Astrocyte (in vitro differentiated cells and primary cell): ENCODE results near the gene DNAH3. TPM values are rescaled to one million over a fixed set of nuclear protein-coding genes. Genes with fewer than 3 reads are reported as not detected.
"Not testable (repeated sequence)": the region's sequence is repeated elsewhere in the genome, so short reads cannot be mapped to it uniquely, and the experiment has no call there.

Experiments
- DNase-seq: peaks from one replicate; pipeline ENCODE4 v3.0.0-alpha.2; 2010; ENCODE audit warnings: low read depth
- FAIRE-seq: peaks from 2 replicates; lab custom pipeline; 2011; peaks lifted over from hg19 to GRCh38; lab: Jason Lieb, UNC
- H2AFZ ChIP-seq: 2 replicates; pipeline ENCODE4 v1.6.0; 2012; ENCODE audit warnings: low read depth, low read length, inconsistent platforms
- H3K27ac ChIP-seq: 2 replicates; pipeline ENCODE4 v1.5.1; 2011; ENCODE audit warnings: low read depth, low read length, inconsistent platforms
- H3K27me3 ChIP-seq: 2 replicates; pipeline ENCODE4 v1.6.0; 2011; ENCODE audit warnings: low read length, inconsistent platforms; ENCODE audit not compliant: insufficient read depth
- H3K36me3 ChIP-seq: 2 replicates; pipeline ENCODE4 v1.5.1; 2011; ENCODE audit warnings: low read length, inconsistent platforms; ENCODE audit not compliant: insufficient read depth
- H3K4me1 ChIP-seq: 2 replicates; pipeline ENCODE4 v1.5.1; 2011; ENCODE audit warnings: low read length, inconsistent platforms; ENCODE audit not compliant: insufficient read depth
- H3K4me2 ChIP-seq: 2 replicates; pipeline ENCODE4 v1.6.0; 2012; ENCODE audit warnings: low read length, inconsistent platforms
- H3K4me3 ChIP-seq: 2 replicates; pipeline ENCODE4 v1.5.1; 2011; ENCODE audit warnings: low read depth, mild to moderate bottlenecking, low read length, inconsistent platforms; ENCODE audit not compliant: insufficient read depth
- H3K79me2 ChIP-seq: 2 replicates; pipeline ENCODE4 v1.6.0; 2012; ENCODE audit warnings: mild to moderate bottlenecking, low read length, inconsistent platforms; ENCODE audit not compliant: insufficient read depth
- H3K9ac ChIP-seq: 2 replicates; pipeline ENCODE4 v1.6.0; 2012; ENCODE audit warnings: mild to moderate bottlenecking, low read length, inconsistent platforms
- H3K9me3 ChIP-seq: 2 replicates; pipeline ENCODE4 v1.5.1; 2012; ENCODE audit warnings: low read depth, mild to moderate bottlenecking, low read length, inconsistent platforms; ENCODE audit not compliant: insufficient read depth
- H4K20me1 ChIP-seq: 2 replicates; pipeline ENCODE4 v1.6.0; 2012; ENCODE audit warnings: low read length, inconsistent platforms; ENCODE audit not compliant: insufficient read depth
- H3K27ac Mint-ChIP-seq: one replicate; pipeline ENCODE4 v1.8.0; 2021; ENCODE audit warnings: mild to moderate bottlenecking, mixed read lengths; ENCODE audit not compliant: unreplicated experiment
- H3K27me3 Mint-ChIP-seq: one replicate; pipeline ENCODE4 v1.8.0; 2021; ENCODE audit warnings: low read depth, mixed read lengths; ENCODE audit not compliant: unreplicated experiment
- H3K36me3 Mint-ChIP-seq: one replicate; pipeline ENCODE4 v1.8.0; 2021; ENCODE audit warnings: low read depth, mixed read lengths; ENCODE audit not compliant: unreplicated experiment
- H3K4me1 Mint-ChIP-seq: one replicate; pipeline ENCODE4 v1.8.0; 2021; ENCODE audit warnings: low read depth, mixed read lengths; ENCODE audit not compliant: unreplicated experiment
- H3K4me3 Mint-ChIP-seq: one replicate; pipeline ENCODE4 v1.8.0; 2021; ENCODE audit warnings: mild to moderate bottlenecking, moderate library complexity, mixed read lengths; ENCODE audit not compliant: unreplicated experiment
- H3K9me3 Mint-ChIP-seq: one replicate; pipeline ENCODE4 v1.8.0; 2021; ENCODE audit warnings: mild to moderate bottlenecking, mixed read lengths; ENCODE audit not compliant: unreplicated experiment
- EZH2 ChIP-seq: IDR thresholded peaks from 2 replicates; pipeline ENCODE4 v1.6.1; 2012; ENCODE audit warnings: mild to moderate bottlenecking, low read length, inconsistent platforms; ENCODE audit not compliant: insufficient read depth
- total RNA-seq: library from RNA; stranded (reverse); gene quantifications from 2 replicates; pipeline ENCODE4 v1.2.1, GENCODE V29; 2021
- TF ChIP-seq, protein P1 (sequence below): IDR thresholded peaks from 2 replicates; pipeline ENCODE4 v1.5.1; 2011; ENCODE audit warnings: low read depth, mild to moderate bottlenecking, inconsistent platforms, low read length, moderate library complexity; ENCODE audit not compliant: insufficient read depth

DNAH3 gene
- total RNA-seq, 1 donor from 2014 or later: not detected

DNA sequence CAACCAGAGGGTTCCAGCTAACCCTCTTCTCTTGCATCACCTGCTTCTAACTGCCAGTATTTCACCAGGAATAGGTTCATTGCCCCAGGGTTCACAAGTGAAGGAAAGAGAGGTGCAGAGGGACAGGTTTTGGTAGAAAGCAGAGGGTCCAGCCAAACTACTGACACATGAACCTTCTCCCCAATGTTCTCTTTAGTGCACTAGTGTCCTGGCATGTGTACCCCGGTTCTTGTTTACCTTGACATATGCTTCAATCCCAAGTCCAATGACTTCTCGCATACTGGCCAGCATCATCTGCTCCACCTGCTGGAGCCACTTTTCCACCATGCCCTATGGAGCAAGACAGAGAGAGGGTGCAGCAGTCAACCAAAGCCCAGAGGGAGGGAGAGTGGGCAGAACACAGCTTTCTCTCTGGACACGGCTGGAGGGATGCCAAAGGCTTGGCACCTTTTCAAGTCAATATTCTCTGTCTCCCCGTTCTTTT, 90.6 kb downstream of the DNAH3 start:
- H3K4me1 ChIP-seq: no peaks in the 10 kb centered on the region
- Mint-ChIP-seq H3K27me3 (peaks cover 6% of the 10 kb centered on the region), H3K4me1 (no peaks in the 10 kb centered on the region), H3K9me3 (no peaks in the 10 kb centered on the region), H3K27ac (no peak overlapping the region), H3K4me3 (no peak overlapping the region), H3K36me3 (no peaks in the 10 kb centered on the region)
- no peaks in the 10 kb centered on the region for H3K9me3 ChIP-seq
- H3K4me2 ChIP-seq: no peak overlapping the region
- no peak overlapping the region for H3K27ac ChIP-seq
- FAIRE-seq (no peak), DNase-seq (no peak)
- H3K79me2 ChIP-seq: no peaks in the 10 kb centered on the region
- peaks cover 5% of the 10 kb centered on the region for H3K27me3 ChIP-seq
- no peaks in the 10 kb centered on the region for H4K20me1 ChIP-seq
- H2AFZ ChIP-seq: no peak overlapping the region
- no peaks in the 10 kb centered on the region for H3K36me3 ChIP-seq
- no peak overlapping the region for H3K4me3 ChIP-seq
- no peak overlapping the region for H3K9ac ChIP-seq
- TF ChIP-seq EZH2: no peak
- TF ChIP-seq, protein P1, sequence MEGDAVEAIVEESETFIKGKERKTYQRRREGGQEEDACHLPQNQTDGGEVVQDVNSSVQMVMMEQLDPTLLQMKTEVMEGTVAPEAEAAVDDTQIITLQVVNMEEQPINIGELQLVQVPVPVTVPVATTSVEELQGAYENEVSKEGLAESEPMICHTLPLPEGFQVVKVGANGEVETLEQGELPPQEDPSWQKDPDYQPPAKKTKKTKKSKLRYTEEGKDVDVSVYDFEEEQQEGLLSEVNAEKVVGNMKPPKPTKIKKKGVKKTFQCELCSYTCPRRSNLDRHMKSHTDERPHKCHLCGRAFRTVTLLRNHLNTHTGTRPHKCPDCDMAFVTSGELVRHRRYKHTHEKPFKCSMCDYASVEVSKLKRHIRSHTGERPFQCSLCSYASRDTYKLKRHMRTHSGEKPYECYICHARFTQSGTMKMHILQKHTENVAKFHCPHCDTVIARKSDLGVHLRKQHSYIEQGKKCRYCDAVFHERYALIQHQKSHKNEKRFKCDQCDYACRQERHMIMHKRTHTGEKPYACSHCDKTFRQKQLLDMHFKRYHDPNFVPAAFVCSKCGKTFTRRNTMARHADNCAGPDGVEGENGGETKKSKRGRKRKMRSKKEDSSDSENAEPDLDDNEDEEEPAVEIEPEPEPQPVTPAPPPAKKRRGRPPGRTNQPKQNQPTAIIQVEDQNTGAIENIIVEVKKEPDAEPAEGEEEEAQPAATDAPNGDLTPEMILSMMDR: no peak

DNA sequence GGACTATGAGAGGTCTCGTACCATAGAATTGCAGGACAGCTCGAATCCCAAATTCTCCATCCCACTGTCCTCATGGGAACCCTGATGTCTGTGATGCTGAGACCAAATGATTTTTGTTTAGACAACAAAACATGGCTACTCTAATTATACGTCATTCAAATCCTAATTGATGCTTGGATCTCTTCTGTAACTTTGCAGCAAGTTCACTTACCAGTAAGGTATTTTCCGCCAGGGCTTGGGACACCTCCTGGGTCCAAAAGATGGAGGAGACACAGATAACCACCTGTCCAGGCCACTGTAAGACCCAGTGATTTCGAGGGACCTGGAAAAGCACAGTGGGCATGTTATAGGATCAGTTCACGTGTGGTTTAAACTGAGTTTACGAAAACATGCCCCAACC, 92.8 kb downstream of the DNAH3 start:
- DNase-seq (no peak), FAIRE-seq (no peak)
- H3K36me3 Mint-ChIP-seq: no peaks in the 10 kb centered on the region
- Histone ChIP-seq H3K9ac (no peak overlapping the region), H3K4me3 (no peak overlapping the region), H3K4me1 (no peaks in the 10 kb centered on the region), H3K79me2 (no peaks in the 10 kb centered on the region), H3K27me3 (peaks cover 5% of the 10 kb centered on the region), H3K4me2 (no peak overlapping the region), H3K27ac (no peak overlapping the region), H3K36me3 (no peaks in the 10 kb centered on the region), H2AFZ (no peak overlapping the region), H4K20me1 (no peaks in the 10 kb centered on the region), H3K9me3 (no peaks in the 10 kb centered on the region)
- H3K27me3 Mint-ChIP-seq: peaks cover 15% of the 10 kb centered on the region
- H3K27ac Mint-ChIP-seq: no peak overlapping the region
- H3K9me3 Mint-ChIP-seq: no peaks in the 10 kb centered on the region
- no peak overlapping the region for H3K4me3 Mint-ChIP-seq
- no peaks in the 10 kb centered on the region for H3K4me1 Mint-ChIP-seq
- TF ChIP-seq EZH2: no peak

DNA sequence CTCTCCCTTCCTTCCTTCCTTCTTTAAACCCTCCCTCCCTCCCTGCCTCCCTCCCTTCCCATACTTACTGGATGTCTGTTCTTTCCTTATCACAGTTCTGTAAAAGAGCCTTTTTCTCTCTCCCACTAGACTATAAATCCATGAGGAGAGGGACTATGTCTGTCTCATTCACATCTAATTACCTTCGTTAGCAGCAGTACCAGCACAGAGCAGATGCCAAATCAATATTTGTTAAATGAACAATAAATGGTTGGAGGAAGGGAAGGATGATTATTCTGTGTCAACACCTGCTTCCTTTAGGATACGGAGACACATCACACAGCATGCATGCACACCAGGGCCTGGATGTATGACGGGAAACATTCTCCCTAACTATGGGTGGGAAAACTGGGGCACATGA, 94.2 kb downstream of the DNAH3 start:
- H3K9me3 Mint-ChIP-seq: no peaks in the 10 kb centered on the region
- Histone ChIP-seq H3K36me3 (no peaks in the 10 kb centered on the region), H3K27me3 (peaks cover 2% of the 10 kb centered on the region), H3K4me3 (no peak overlapping the region), H3K4me1 (no peaks in the 10 kb centered on the region), H3K9ac (no peak overlapping the region), H3K4me2 (no peak overlapping the region), H3K79me2 (no peaks in the 10 kb centered on the region), H3K9me3 (no peaks in the 10 kb centered on the region), H4K20me1 (no peaks in the 10 kb centered on the region), H2AFZ (no peak overlapping the region), H3K27ac (no peak overlapping the region)
- DNase-seq (no peak), FAIRE-seq (no peak)
- H3K27me3 Mint-ChIP-seq: peaks cover 18% of the 10 kb centered on the region
- H3K27ac Mint-ChIP-seq: no peak overlapping the region
- no peak overlapping the region for H3K4me3 Mint-ChIP-seq
- no peaks in the 10 kb centered on the region for H3K4me1 Mint-ChIP-seq
- no peaks in the 10 kb centered on the region for H3K36me3 Mint-ChIP-seq
- TF ChIP-seq EZH2: no peak
- TF ChIP-seq, protein P1: no peak

DNA sequence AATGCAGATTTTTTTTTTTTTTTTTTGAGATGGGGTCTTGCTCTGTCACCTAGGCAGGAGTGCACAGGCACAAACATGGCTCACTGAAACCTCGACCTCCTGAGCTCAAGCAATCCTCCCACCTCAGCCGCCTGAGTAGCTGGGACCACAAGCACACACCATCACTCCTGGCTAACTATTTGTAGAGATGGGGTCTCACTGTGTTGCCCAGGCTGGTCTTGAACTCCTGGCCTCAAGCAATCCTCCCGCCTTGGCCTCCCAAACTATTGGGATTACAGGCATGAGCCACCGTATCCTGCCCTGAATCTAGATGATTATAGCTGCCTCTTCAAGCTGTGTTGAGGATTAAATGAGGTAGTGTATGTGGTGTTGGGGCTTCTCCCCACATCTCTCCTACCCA, 94.9 kb downstream of the DNAH3 start:
- H3K27me3 ChIP-seq, H3K79me2 ChIP-seq, H3K4me2 ChIP-seq, H3K4me3 Mint-ChIP-seq, H3K27ac ChIP-seq, H4K20me1 ChIP-seq, FAIRE-seq, H3K9me3 Mint-ChIP-seq, H3K9ac ChIP-seq, H2AFZ ChIP-seq, H3K36me3 Mint-ChIP-seq, H3K4me1 ChIP-seq, H3K27ac Mint-ChIP-seq, H3K4me1 Mint-ChIP-seq, H3K4me3 ChIP-seq, H3K36me3 ChIP-seq, H3K9me3 ChIP-seq, DNase-seq: not testable (repeated sequence)
- peaks cover 25% of the 10 kb centered on the region for H3K27me3 Mint-ChIP-seq
